GM19240 (cell line): ENCODE data around the gene ETS2.

Source experiments
- DNase-seq: peaks from one replicate; pipeline ENCODE4 v3.0.0; 2011; ENCODE audit warnings: low spot score; ENCODE audit not compliant: insufficient read length

Gene ETS2

GRCh38 chr21:38800924-38801744, 4.6 kb upstream of the ETS2 start:
- DNase-seq: no peak

GRCh38 chr21:38802050-38803026, 3.4 kb upstream of the ETS2 start:
- no peak for DNase-seq

- no peak for DNase-seq
These were observed 2.6 kb upstream of the ETS2 start for GRCh38 chr21:38803075-38803660.

GRCh38 chr21:38804030-38804788, 1.5 kb upstream of the ETS2 start:
- no peak for DNase-seq

- DNase-seq: no peak
These were observed 871 bp upstream of the ETS2 start for GRCh38 chr21:38804789-38805327.

- no peak for DNase-seq
These were observed 618 bp downstream of the ETS2 start for GRCh38 chr21:38806153-38806941.

- no peak for DNase-seq
These were observed 1.2 kb downstream of the ETS2 start for GRCh38 chr21:38806942-38807284.

- DNase-seq: no peak
These were observed 1.7 kb downstream of the ETS2 start for GRCh38 chr21:38807441-38807871.

GRCh38 chr21:38807986-38808385, 2.3 kb downstream of the ETS2 start:
- DNase-seq: no peak

- no peak for DNase-seq
These were observed 3.6 kb downstream of the ETS2 start for GRCh38 chr21:38809198-38809878.

- no peak for DNase-seq
These were observed 4.5 kb downstream of the ETS2 start for GRCh38 chr21:38810034-38810825.

GRCh38 chr21:38810826-38811164, 5.1 kb downstream of the ETS2 start:
- no peak for DNase-seq

- no peak for DNase-seq
These were observed 5.5 kb downstream of the ETS2 start for GRCh38 chr21:38811257-38811656.

- no peak for DNase-seq
These were observed 7.4 kb downstream of the ETS2 start for GRCh38 chr21:38813143-38813542.

- DNase-seq: no peak
These were observed 7.8 kb downstream of the ETS2 start for GRCh38 chr21:38813547-38813946.

- DNase-seq: no peak
These were observed 8.7 kb downstream of the ETS2 start for GRCh38 chr21:38814126-38815059.

- no peak for DNase-seq
These were observed 9.3 kb downstream of the ETS2 start for GRCh38 chr21:38815060-38815405.
